Ascending aorta (tissue), 2 donors: ENCODE results near the gene SRGAP2. TPM values are rescaled to one million over a fixed set of nuclear protein-coding genes. Genes with fewer than 3 reads are reported as not detected.
"Not testable (repeated sequence)": the region's sequence is repeated elsewhere in the genome, so short reads cannot be mapped to it uniquely, and the experiment has no call there.

Experiments used
- DNase-seq, 2 donors: peaks; one replicate each; pipeline ENCODE4 v3.0.0-alpha.2; 2019; ENCODE audit warnings: low spot score in 2 of 2
- H3K27ac ChIP-seq, 2 donors: fragments of 200-600 bp; sonication (generic); one replicate each; pipeline ENCODE4 v1.5.1; 2016 to 2017; ENCODE audit warnings: mild to moderate bottlenecking in 1 of 2
- H3K27me3 ChIP-seq: fragments of 200-600 bp; sonication (generic); one replicate; pipeline ENCODE4 v1.5.1; 2017
- H3K36me3 ChIP-seq, 2 donors: fragments of 200-600 bp; sonication (generic); one replicate each; pipeline ENCODE4 v1.5.1; 2016
- H3K4me1 ChIP-seq, 2 donors: fragments of 200-600 bp; sonication (generic); one replicate each; pipeline ENCODE4 v1.5.1; 2016 to 2017; ENCODE audit warnings: mild to moderate bottlenecking in 1 of 2
- H3K4me3 ChIP-seq, 2 donors: fragments of 200-600 bp; sonication (generic); one replicate each; pipeline ENCODE4 v1.5.1; 2016 to 2017; ENCODE audit warnings: mild to moderate bottlenecking in 1 of 2
- H3K9me3 ChIP-seq, 2 donors: fragments of 200-600 bp; sonication (generic); one replicate each; pipeline ENCODE4 v1.5.1; 2016
- intact Hi-C: fragments of 100-400 bp; cut with DNase I; formaldehyde crosslinking; loops from one replicate; pipeline ENCODE4 v1.15.1; 2023
- total RNA-seq: library from RNA; depleted of rRNA; stranded (reverse); fragments of >200 nt; gene quantifications from one replicate; pipeline ENCODE4 v1.1.0, GENCODE V29; 2016

Gene SRGAP2
- total RNA-seq, 1 donor from 2014 or later = 53.2 TPM

GRCh38 chr1:206182368-206183317 is 20.7 kb upstream of the SRGAP2 start:
- DNase-seq = not testable (repeated sequence)

GRCh38 chr1:206183788-206184187 is 19.6 kb upstream of the SRGAP2 start:
- not testable (repeated sequence) for H3K4me1 ChIP-seq

More at GRCh38 chr1:206182368-206183317, 20.7 kb upstream of the SRGAP2 start:
- H3K27ac ChIP-seq, H3K9me3 ChIP-seq, intact Hi-C loops, H3K4me3 ChIP-seq, H3K4me1 ChIP-seq, H3K36me3 ChIP-seq, H3K27me3 ChIP-seq: not testable (repeated sequence)

GRCh38 chr1:206185778-206186177 is 17.6 kb upstream of the SRGAP2 start:
- H3K27me3 ChIP-seq, H3K36me3 ChIP-seq, H3K4me1 ChIP-seq, DNase-seq, intact Hi-C loops, H3K27ac ChIP-seq, H3K4me3 ChIP-seq, H3K9me3 ChIP-seq: not testable (repeated sequence)

More at GRCh38 chr1:206183788-206184187, 19.6 kb upstream of the SRGAP2 start:
- H3K36me3 ChIP-seq, DNase-seq, H3K9me3 ChIP-seq, H3K27ac ChIP-seq, H3K27me3 ChIP-seq, H3K4me3 ChIP-seq, intact Hi-C loops: not testable (repeated sequence)

GRCh38 chr1:206186826-206187225 is 16.5 kb upstream of the SRGAP2 start:
- DNase-seq, H3K4me1 ChIP-seq, H3K36me3 ChIP-seq, H3K9me3 ChIP-seq, intact Hi-C loops, H3K4me3 ChIP-seq, H3K27me3 ChIP-seq, H3K27ac ChIP-seq: not testable (repeated sequence)

DNA sequence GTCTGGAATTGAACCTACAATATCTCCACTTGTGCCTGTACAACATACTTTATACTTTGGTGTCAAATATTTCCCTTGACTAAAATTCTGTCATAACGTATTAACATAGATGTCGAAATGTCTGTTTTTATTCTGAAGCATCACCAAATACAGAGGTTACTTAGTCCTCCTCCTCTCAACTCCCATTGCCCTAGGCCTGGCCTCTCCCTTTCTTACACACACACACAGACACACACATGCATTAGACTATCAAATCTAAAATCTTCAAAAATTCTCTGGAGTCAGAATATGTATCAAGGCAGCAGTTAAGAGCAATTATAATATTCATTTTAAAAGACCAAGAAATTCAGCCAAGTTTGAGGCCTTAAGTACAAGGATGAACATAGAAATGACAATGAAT is 8.2 kb upstream of the SRGAP2 start:
- H3K27me3 ChIP-seq, DNase-seq, intact Hi-C loops, H3K4me1 ChIP-seq, H3K27ac ChIP-seq, H3K36me3 ChIP-seq, H3K9me3 ChIP-seq, H3K4me3 ChIP-seq: not testable (repeated sequence)

DNA sequence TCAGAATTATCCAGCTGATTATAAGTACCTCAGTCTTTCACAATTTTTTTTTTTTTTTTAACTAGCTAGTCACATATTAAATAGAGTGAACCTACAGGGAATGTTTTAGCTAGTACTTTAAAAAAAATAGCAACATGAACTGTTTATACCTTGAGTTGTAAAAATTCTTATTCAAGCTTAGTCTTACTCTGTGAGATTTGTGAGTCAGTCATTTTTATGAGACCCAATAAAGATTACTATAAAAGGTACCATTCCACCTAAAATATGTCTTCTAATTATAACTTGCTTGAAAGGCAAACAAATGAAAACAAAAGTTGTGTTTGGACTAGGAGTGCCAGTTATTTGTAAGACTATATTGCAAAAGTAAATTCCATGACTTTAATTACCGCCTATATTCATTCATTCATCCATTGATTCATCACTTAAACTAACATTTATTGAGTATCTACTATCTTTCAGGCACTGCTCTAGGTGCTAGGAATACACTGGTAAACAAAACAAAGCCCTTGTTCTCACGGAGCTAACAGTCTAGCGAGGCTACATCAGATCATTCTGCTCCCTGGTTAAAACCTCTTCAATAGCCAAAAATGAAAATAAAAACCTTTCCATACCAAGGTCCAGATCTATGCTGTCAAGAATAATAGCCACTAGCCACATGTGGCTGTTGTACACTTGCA is 6.5 kb upstream of the SRGAP2 start:
- H3K27me3 ChIP-seq, H3K27ac ChIP-seq, intact Hi-C loops, DNase-seq, H3K36me3 ChIP-seq, H3K9me3 ChIP-seq, H3K4me3 ChIP-seq, H3K4me1 ChIP-seq: not testable (repeated sequence)

- H3K4me1 ChIP-seq, intact Hi-C loops, H3K36me3 ChIP-seq, H3K27me3 ChIP-seq, H3K9me3 ChIP-seq: not testable (repeated sequence)
- Histone ChIP-seq H3K4me3 (peak within 1 kb of the TSS; percentile 62 to 70), H3K27ac (peak within 1 kb of the TSS; percentile 91)
- DNase-seq = peak; percentile 99 to 100
These were observed 465 bp upstream of the SRGAP2 start, which contains the start of gene FAM72A for GRCh38 chr1:206202789-206203363. Gene FAM72A (minus strand): TSS chr1:206202839. CDS start chr1:206202025, 814 bp downstream.

- Histone ChIP-seq H3K27ac (peak overlapping the region; percentile 63 to 80), H3K4me3 (peak overlapping the region; percentile 52 to 64)
- H3K27me3 ChIP-seq, H3K4me1 ChIP-seq, DNase-seq, intact Hi-C loops, H3K36me3 ChIP-seq, H3K9me3 ChIP-seq: not testable (repeated sequence)
These were observed 794 bp downstream of the SRGAP2 start for GRCh38 chr1:206204159-206204511.

GRCh38 chr1:206204871-206205270 is 1.5 kb downstream of the SRGAP2 start:
- intact Hi-C loops, H3K27me3 ChIP-seq, H3K9me3 ChIP-seq, H3K4me1 ChIP-seq, DNase-seq, H3K36me3 ChIP-seq: not testable (repeated sequence)
- Histone ChIP-seq H3K27ac (peak overlapping the region; percentile 70 to 73), H3K4me3 (peak overlapping the region; percentile 57 to 66)

DNA sequence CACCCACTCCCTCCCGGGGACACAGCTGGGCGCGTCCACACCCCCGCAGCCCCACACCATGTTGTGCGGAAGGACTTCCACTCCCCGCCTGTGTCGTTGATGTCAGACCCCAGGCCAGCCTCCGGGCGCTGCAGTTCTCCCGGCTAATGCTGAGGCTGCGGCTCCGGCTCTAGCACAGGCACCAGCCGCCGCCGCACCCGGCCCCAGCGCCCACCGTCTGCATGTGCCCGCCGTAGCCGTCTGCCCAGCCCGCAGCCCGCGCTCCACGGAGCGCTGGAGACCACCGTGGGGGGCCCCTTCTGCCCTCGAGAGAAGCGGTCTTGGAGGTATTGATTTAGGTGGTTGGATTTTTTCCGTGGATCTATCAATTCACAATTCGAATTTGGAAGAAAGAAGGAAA is 2.2 kb downstream of the SRGAP2 start:
- DNase-seq, H3K9me3 ChIP-seq, H3K36me3 ChIP-seq, H3K27me3 ChIP-seq, H3K4me1 ChIP-seq, intact Hi-C loops, H3K27ac ChIP-seq: not testable (repeated sequence)
- peak overlapping the region; percentile 33 to 58 for H3K4me3 ChIP-seq

DNA sequence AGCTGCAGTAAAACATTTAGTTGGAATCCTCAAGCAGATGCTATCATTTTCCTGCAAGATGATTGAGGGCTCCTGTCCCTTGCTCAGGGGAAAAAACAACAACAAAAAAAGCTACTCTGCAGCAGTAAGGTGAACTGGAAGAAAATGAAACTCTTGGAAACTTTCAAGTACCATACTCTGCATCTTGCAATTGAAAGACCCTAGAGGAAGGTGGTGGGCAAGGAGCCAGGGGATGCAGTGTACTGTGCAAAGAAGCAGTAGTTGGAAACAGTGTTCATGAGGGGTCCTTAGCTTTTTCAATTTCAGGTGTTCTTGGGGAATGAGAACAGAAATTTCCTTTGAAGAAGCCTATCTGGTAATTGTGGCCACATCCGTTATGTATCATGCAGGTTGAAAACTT is 7.5 kb downstream of the SRGAP2 start:
- H3K36me3 ChIP-seq, H3K9me3 ChIP-seq, H3K27me3 ChIP-seq, H3K4me1 ChIP-seq, H3K4me3 ChIP-seq, intact Hi-C loops, H3K27ac ChIP-seq, DNase-seq: not testable (repeated sequence)

DNA sequence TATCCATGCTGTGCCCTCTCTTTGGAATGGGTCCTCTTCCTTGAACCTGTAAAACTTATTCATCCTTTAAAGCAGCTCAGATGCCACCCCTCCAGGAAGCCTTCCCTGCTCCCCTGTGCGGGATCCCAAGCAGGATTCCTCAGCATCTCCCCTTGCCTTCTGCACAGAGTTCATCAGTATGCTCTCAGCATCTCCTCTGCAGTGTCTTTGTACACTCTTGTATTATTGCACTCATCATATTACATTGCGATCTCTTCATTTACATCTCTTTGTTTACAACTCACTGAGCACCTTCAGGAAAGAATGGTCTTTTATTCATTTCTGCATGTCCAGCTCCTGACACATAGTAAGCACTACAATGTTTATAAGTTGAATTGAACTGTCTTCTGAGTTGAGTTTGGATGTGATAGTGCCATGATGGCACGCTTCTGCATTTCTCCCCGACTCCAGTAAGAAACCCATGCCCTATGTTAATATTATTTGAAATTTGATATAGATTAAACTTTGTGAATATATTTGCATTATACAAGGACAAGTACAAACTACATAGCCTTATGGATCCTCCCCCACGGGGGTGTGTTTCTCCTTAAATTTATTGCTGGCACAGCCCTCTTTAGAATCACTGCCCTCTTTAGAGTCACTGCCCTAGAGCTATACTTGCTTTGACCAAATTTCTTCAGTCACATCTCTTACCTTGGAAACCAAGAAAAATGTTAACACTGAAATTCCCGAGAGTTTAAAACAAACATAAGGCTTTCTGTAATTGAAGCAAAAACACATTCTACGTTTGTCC is 12.5 kb downstream of the SRGAP2 start:
- H3K27me3 ChIP-seq, H3K36me3 ChIP-seq, intact Hi-C loops, H3K4me1 ChIP-seq, H3K4me3 ChIP-seq, H3K9me3 ChIP-seq, DNase-seq, H3K27ac ChIP-seq: not testable (repeated sequence)

DNA sequence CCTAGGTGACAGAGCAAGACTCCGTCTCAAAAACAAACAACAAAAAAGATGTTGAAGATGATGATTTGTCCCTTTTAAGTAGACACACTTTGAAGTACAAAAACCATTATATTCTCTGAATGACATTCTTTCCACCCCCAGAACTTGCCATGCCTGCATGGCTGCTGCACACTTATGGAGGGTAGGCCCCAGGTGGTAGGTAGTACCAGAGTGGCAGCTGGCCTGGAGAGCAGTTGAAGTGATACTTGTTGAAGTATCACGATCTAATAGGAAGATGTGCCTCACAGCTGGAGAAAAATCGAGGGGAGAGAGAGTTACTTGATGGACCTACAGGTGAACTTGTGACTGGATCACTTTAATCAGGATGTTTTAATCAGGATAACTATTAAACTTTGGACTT is 14.9 kb downstream of the SRGAP2 start:
- H3K4me3 ChIP-seq, H3K4me1 ChIP-seq, H3K27ac ChIP-seq, H3K9me3 ChIP-seq, H3K27me3 ChIP-seq, DNase-seq, H3K36me3 ChIP-seq, intact Hi-C loops: not testable (repeated sequence)
